Esophagus (tissue), 2 donors: Measurements from ENCODE around the gene CCDC196. TPM values are rescaled to one million over a fixed set of nuclear protein-coding genes. Genes with fewer than 3 reads are reported as not detected.

Source experiments
- H3K27ac ChIP-seq, 2 donors: one replicate each; pipeline ENCODE4 v1.5.1; 2013; ENCODE audit warnings: low read depth in 2 of 2, mild to moderate bottlenecking in 2 of 2, inconsistent platforms in 1 of 2, low read length in 1 of 2, moderate library complexity in 1 of 2
- H3K27me3 ChIP-seq, 2 donors: one replicate each; pipeline ENCODE4 v1.6.1; 2013; ENCODE audit warnings: low read length in 2 of 2, control low read depth in 1 of 2, mild to moderate bottlenecking in 1 of 2; ENCODE audit not compliant: insufficient read depth in 2 of 2, control insufficient read depth in 1 of 2
- H3K36me3 ChIP-seq, 2 donors: one replicate each; pipeline ENCODE4 v1.6.1; 2013; ENCODE audit warnings: low read length in 1 of 2; ENCODE audit not compliant: control insufficient read depth in 2 of 2, insufficient read depth in 2 of 2
- H3K4me1 ChIP-seq, 2 donors: one replicate each; pipeline ENCODE4 v1.6.1; 2013; ENCODE audit warnings: low read length in 1 of 2; ENCODE audit not compliant: control insufficient read depth in 2 of 2, insufficient read depth in 2 of 2
- H3K4me3 ChIP-seq, 2 donors: one replicate each; pipeline ENCODE4 v1.5.1; 2013; ENCODE audit warnings: low read length in 2 of 2, mild to moderate bottlenecking in 2 of 2, low read depth in 1 of 2, moderate library complexity in 1 of 2
- H3K9me3 ChIP-seq, 2 donors: one replicate each; pipeline ENCODE4 v1.6.1; 2013; ENCODE audit warnings: mild to moderate bottlenecking in 2 of 2, low read depth in 1 of 2, low read length in 1 of 2, moderate library complexity in 1 of 2; ENCODE audit not compliant: control insufficient read depth in 2 of 2, insufficient read depth in 1 of 2
- WGBS, 2 donors: extraction: QIAGEN DNeasy Blood & Tissue Kit; methylation state at CpG; one replicate each; pipeline ENCODE4 v1.1.7; 2013; 5-methylcytosine and 5-hydroxymethylcytosine counted together
- polyA plus RNA-seq, 2 donors: library from polyadenylated mRNA; stranded (reverse); fragments of 200-250 nt; gene quantifications; one replicate each; pipeline ENCODE4 v1.2.3, GENCODE V29; 2013
- donor health status: healthy with polysubstance abuse.
- donor health status: Bipolar disorder and iron deficiency.

CCDC196 gene
- polyA plus RNA-seq, 2 donors: not detected

DNA sequence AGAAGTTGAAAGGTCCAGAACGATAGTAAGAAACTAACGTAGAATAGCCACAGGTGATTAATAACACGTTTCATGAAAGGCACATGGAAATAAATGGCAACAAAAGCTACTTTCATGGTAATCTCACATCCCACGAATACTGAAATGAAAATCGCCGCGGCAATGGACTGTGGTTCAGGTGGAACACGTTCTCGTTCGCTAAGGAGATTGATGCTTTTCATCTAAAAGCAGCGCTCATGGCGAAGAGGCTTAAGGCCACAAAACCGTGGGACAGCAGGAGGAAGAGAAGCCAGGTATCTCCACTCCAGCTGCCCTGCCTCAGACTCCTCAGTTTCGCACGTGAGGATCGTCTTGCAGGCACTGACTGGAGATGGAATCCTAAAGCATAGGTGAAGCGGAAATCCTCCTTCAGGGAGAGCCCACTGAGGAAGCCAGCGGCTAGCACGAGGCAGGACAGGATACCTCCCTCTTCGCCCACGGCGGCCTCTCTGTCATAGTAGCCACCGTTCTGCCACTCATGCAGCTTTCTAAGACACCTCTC lies 21.1 kb downstream of the CCDC196 start:
- peak overlapping the region; percentile 89 to 97 for H3K27ac ChIP-seq
- peak overlapping the region; percentile 83 to 99 for H3K4me3 ChIP-seq
- no peaks in the 10 kb centered on the region for H3K9me3 ChIP-seq
- WGBS, 2 donors: 1% methylated on average over 23 of the region's 23 CpGs
- H3K36me3 ChIP-seq: no peaks in the 10 kb centered on the region
- H3K27me3 ChIP-seq: no peaks in the 10 kb centered on the region
- H3K4me1 ChIP-seq: no peaks in the 10 kb centered on the region

DNA sequence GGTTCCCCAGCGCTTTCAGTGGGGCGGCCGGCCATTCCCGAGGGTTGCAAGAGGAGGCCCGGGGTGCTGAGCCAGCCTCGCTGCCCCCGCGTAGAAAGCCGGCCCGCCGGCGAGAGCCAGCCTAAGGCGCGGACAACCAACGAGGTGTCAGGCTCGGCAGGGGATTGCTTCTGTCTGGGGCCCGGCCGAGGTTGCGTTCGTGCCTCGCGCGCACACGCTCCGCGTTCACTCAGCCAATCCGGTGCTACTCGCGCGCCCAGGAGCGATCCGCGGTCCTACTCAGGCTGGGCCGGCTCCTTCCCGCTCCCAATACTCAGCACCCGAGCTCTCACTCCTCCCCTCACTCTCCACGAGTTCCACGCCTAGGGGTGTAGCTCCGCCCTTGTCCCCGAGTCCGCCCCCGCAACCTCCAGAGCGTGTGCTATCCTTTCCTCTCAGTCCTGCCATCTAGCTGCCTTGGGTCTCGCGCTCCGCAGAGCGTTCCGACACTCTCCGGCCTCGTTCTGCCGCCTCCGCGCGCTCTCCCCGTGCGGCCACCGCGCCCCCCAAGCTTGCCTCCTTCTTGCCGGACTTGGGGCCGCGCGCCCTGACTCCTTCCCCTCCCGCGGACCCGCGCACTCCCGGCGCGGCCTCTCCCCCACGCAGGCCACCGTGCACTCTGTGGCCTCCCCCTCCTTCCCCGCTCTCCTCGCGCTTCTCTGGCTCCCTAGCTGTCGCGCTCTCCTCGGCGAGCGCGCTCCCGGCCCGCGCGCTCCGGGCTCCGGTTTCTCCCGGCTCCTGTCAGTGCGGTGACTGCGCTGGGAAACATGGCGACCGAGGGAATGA lies 21.8 kb downstream of the CCDC196 start, which contains the start of gene GPHN:
GPHN (plus strand) TSS at position 426 of the 825 bp plus-strand sequence.
- peak within 1 kb of the TSS; percentile 89 to 97 for H3K27ac ChIP-seq

DNA sequence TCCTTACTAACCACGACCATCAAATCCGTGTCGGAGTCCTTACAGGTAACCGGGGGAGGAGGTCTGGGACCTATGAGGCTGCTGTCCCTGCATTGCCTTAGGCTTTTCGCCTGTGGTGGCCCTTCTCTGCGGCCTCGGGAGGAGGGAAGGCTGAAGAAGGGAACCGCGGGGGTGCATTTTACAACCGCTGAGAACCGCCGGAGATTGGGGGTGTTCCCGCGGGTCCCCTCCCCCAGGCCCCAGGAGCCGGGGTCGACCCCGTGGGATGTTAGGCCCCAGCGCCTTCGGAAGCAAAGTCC lies 22.3 kb downstream of the CCDC196 start:
- H3K9me3 ChIP-seq: no peaks in the 10 kb centered on the region
- H3K4me3 ChIP-seq: peak overlapping the region; percentile 83 to 99

More for the DNA sequence above, 21.8 kb downstream of the CCDC196 start, which contains the start of gene GPHN:
- no peaks in the 10 kb centered on the region for H3K4me1 ChIP-seq
- H3K4me3 ChIP-seq: peak within 1 kb of the TSS; percentile 83 to 99
- H3K9me3 ChIP-seq: no peaks in the 10 kb centered on the region
- 1% methylated on average over 83 to 91 of the region's 91 CpGs for WGBS, 2 donors
- H3K27me3 ChIP-seq: no peaks in the 10 kb centered on the region
- no peaks in the 10 kb centered on the region for H3K36me3 ChIP-seq

DNA sequence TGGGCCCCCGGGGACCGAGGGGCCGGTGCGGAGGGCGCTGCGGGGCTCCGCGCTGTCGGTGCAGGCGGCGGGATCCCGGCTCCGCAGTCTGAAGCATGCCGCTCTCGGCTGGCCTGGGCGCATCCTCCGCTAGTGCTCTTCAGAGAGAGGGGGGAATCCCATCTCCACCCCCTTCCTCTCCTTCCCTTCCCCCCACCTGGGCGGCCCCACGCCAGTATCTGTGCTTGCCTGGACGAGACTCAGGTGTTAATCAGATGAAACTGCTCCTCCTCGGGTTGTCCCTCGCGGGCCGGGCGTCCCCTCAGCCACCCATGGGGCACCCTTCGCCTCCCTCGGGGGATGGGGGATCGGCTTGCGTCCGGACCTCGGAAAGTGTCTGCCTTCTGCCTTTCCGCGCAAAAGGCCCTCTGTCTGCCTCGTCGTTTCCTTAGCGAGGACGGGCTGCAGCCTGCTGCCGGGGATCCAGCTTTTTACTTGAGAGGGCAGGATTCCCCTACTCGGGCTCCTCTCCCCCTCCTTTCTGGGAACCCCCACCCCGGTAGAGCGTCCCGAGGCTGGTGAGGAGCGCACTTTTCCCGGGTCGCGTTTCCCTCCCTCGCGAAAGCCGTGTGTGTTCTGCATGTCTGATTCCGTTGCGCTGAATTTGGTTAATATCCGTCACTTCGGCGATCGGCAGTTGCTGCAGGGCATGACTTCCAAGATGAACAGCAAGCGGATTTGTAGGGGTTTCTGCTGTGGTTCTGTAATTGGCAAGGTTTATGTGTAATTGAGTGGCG lies 22.9 kb downstream of the CCDC196 start:
- H3K27me3 ChIP-seq: no peaks in the 10 kb centered on the region
- no peaks in the 10 kb centered on the region for H3K36me3 ChIP-seq
- WGBS, 2 donors: 1% methylated on average over 46 to 57 of the region's 57 CpGs
- H3K4me3 ChIP-seq: peak overlapping the region; percentile 83 to 99
- peak overlapping the region; percentile 89 to 97 for H3K27ac ChIP-seq
- H3K9me3 ChIP-seq: no peaks in the 10 kb centered on the region
- H3K4me1 ChIP-seq: no peaks in the 10 kb centered on the region

More for the DNA sequence above, 22.3 kb downstream of the CCDC196 start:
- Histone ChIP-seq H3K27me3 (no peaks in the 10 kb centered on the region), H3K36me3 (no peaks in the 10 kb centered on the region), H3K27ac (peak overlapping the region; percentile 89 to 97), H3K4me1 (no peaks in the 10 kb centered on the region)
- WGBS, 2 donors: 0 to 1% methylated on average over 18 to 19 of the region's 19 CpGs

DNA sequence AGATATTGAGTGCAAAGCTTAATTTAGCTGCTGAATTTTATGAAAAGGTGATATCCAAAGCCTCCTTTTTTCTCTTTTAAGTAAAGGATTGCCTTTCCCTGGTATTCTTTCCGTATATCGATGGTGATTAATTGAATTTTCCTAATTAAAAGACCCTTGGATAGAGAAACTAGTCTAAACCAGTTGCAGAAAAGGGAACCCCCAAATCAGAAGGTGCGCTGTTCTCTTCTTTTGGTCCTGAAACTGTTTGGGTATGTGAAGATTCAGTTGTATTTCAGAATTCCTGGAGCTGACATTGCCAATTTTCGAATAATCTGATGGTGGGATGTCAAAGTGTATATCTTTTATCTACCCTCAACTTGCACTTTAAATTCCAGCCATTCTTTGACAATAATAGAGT lies 23.7 kb downstream of the CCDC196 start:
- Histone ChIP-seq H3K27ac (no peak overlapping the region), H3K27me3 (no peaks in the 10 kb centered on the region), H3K4me1 (no peaks in the 10 kb centered on the region), H3K4me3 (peak overlapping the region in 1 of 2 donors; percentile 83), H3K9me3 (no peaks in the 10 kb centered on the region), H3K36me3 (no peaks in the 10 kb centered on the region)
- 51 to 57% methylated on average over 4 of the region's 4 CpGs for WGBS, 2 donors

DNA sequence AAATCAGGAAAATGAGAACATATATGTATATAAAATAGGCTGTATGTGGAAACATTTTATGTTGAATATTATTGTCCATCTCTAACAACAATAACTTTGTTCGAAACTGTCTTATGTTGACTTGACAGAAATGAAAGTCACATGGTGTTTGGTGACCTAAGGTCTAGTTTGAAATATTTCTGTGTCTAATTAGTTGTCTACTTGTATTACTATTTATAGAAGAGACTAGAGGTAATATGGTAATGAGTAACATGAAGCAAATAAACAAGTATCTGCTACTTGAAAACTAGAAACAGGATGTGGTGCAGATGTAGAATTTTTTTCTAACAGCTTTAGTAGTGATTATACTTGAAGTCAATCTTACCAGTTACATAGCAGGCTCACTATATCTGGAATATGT lies 25.7 kb downstream of the CCDC196 start:
- no peaks in the 10 kb centered on the region for H3K4me1 ChIP-seq
- H3K9me3 ChIP-seq: no peaks in the 10 kb centered on the region
- no peak overlapping the region for H3K4me3 ChIP-seq
- no peaks in the 10 kb centered on the region for H3K36me3 ChIP-seq
- no peak overlapping the region for H3K27ac ChIP-seq
- 94 to 97% methylated on average over 1 of the region's 1 CpG for WGBS, 2 donors
- no peaks in the 10 kb centered on the region for H3K27me3 ChIP-seq

DNA sequence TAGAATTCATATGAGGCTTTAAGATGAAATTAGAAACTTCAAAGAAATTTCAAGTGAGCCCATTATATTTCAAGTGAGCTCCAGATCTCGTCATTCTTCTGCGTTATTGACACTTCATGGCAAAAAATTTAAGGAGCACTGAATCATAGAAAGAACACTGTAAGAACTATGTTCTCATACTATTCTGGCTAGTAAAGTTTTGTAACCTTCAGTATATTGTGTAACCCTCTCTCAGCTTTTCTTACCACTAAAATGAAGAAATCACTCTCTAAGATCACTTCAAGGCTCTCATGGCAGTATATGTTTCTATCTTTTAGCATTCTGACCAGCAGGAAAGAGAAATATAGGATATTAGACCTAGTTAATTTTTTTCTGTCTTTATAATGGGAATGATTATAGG lies 28.0 kb downstream of the CCDC196 start:
- no peaks in the 10 kb centered on the region for H3K4me1 ChIP-seq
- WGBS, 2 donors: 91 to 97% methylated on average over 2 of the region's 2 CpGs
- H3K36me3 ChIP-seq: no peaks in the 10 kb centered on the region
- no peak overlapping the region for H3K27ac ChIP-seq
- H3K4me3 ChIP-seq: no peak overlapping the region
- H3K27me3 ChIP-seq: no peaks in the 10 kb centered on the region
- H3K9me3 ChIP-seq: no peaks in the 10 kb centered on the region

DNA sequence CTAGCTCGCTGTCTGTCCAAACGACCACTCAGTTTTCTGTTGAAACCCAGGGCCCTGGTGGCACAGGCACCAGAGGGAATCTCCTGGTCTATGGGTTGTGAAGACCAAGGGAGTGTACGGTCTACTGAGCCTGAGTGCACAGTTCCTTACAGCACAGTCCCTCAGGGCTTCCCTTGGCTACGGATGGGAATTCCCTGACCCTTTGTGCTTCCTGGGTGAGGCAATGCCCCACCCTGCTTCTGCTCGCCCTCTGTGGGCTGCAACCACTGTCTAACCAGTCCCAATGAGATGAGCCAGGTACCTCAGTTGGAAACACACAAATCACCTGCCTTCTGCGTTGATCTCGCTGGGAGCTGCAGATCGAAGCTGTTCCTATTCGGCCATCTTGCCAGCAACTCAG lies 44.4 kb downstream of the CCDC196 start:
- Histone ChIP-seq H3K4me1 (peaks cover 0 to 3% of the 10 kb centered on the region in 2 donors), H3K36me3 (no peaks in the 10 kb centered on the region), H3K27ac (no peak overlapping the region), H3K4me3 (no peak overlapping the region), H3K27me3 (no peaks in the 10 kb centered on the region), H3K9me3 (no peaks in the 10 kb centered on the region)
- WGBS, 2 donors: 81% methylated on average over 9 of the region's 9 CpGs

DNA sequence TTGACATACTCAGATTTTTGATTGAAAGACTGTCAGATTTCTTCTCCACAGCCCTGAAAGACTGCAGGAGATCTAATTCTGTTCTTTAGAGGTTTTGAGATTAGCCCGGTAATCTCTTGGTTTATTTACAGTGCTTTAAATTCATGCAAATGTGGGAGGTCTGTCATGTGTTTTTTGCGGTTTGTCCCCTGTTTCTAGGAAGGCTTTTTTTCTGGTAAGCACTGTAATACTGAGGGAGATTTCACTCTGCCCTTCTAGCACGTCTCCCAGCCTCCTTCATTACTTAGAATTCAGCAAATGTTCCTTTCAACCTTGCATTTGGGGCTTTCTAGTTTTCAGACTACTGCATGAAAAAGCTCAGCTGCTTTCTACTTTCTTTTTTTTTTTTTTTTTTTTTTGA lies 52.9 kb downstream of the CCDC196 start:
- Histone ChIP-seq H3K27ac (no peak overlapping the region), H3K27me3 (no peaks in the 10 kb centered on the region), H3K4me3 (no peak overlapping the region), H3K9me3 (no peaks in the 10 kb centered on the region), H3K36me3 (no peaks in the 10 kb centered on the region), H3K4me1 (no peaks in the 10 kb centered on the region)
- WGBS, 2 donors: 68 to 78% methylated on average over 3 of the region's 3 CpGs
